ENCODE measurements around the gene KCNG2. TPM values are rescaled to one million over a fixed set of nuclear protein-coding genes. Genes with fewer than 3 reads are reported as not detected.

The KCNG2 gene
- total RNA-seq, 1 experiment from 2014 or later = not detected

DNA sequence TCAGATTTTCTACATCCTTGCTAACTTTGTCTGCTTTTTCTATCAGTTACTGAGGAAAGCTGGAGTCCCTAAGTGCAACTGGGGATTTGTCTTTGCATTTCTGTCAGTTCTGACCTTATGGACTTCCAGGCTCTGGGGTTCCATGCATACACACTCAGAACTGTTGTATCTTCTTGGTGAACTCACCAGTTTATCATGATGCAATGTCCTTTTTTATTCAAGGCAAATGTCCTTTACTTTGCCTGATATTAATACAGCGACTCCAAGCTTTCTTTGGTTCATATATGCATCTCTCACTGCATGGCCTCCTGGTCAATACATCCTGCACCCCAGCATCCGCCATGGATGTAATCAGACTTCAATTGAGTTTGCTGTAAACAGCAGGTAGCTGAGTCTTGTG lies 109.0 kb downstream of the KCNG2 start:
- H2AFZ ChIP-seq = no peak overlapping the region
- no peak for DNase-seq
- no peaks in the 10 kb centered on the region for H3K9me2 ChIP-seq (ENCODE audit: insufficient read depth)
- no peaks in the 10 kb centered on the region for H4K20me1 ChIP-seq (ENCODE audit: insufficient read depth)
- H3K9me3 ChIP-seq (ENCODE audit: insufficient read depth, low read depth) = no peaks in the 10 kb centered on the region
- no TSS peak for BruUV-seq (replicated peaks)
- no peak overlapping the region for H3K4me3 ChIP-seq
- CTCF ChIA-PET = no interaction called here
- intact Hi-C loops (cut with micrococcal nuclease; ENCODE audit: unreplicated experiment) = no loop called here
- no peaks in the 10 kb centered on the region for H3K4me1 ChIP-seq (replicated peaks; ENCODE audit: insufficient read depth)
- H3F3A ChIP-seq (ENCODE audit: insufficient read depth, low read depth) = no peaks in the 10 kb centered on the region
- H3K27ac ChIP-seq = no peak overlapping the region
- H3K27me3 ChIP-seq (ENCODE audit: insufficient read depth, low read depth) = no peaks in the 10 kb centered on the region
- TF ChIP-seq, protein P1, sequence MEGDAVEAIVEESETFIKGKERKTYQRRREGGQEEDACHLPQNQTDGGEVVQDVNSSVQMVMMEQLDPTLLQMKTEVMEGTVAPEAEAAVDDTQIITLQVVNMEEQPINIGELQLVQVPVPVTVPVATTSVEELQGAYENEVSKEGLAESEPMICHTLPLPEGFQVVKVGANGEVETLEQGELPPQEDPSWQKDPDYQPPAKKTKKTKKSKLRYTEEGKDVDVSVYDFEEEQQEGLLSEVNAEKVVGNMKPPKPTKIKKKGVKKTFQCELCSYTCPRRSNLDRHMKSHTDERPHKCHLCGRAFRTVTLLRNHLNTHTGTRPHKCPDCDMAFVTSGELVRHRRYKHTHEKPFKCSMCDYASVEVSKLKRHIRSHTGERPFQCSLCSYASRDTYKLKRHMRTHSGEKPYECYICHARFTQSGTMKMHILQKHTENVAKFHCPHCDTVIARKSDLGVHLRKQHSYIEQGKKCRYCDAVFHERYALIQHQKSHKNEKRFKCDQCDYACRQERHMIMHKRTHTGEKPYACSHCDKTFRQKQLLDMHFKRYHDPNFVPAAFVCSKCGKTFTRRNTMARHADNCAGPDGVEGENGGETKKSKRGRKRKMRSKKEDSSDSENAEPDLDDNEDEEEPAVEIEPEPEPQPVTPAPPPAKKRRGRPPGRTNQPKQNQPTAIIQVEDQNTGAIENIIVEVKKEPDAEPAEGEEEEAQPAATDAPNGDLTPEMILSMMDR (conservative IDR thresholded peaks at IDR 0.05) = no peak
- no peak for TF ChIP-seq EZH2 (IDR thresholded peaks at IDR 0.05; ENCODE audit: low read depth)
- POLR2A ChIA-PET (ENCODE audit: unreplicated experiment) = no interaction called here
- H3K79me2 ChIP-seq (ENCODE audit: low read depth) = no peaks in the 10 kb centered on the region
- no peaks in the 10 kb centered on the region for H3K36me3 ChIP-seq (ENCODE audit: low read depth)
- H3K4me2 ChIP-seq = no peak overlapping the region

DNA sequence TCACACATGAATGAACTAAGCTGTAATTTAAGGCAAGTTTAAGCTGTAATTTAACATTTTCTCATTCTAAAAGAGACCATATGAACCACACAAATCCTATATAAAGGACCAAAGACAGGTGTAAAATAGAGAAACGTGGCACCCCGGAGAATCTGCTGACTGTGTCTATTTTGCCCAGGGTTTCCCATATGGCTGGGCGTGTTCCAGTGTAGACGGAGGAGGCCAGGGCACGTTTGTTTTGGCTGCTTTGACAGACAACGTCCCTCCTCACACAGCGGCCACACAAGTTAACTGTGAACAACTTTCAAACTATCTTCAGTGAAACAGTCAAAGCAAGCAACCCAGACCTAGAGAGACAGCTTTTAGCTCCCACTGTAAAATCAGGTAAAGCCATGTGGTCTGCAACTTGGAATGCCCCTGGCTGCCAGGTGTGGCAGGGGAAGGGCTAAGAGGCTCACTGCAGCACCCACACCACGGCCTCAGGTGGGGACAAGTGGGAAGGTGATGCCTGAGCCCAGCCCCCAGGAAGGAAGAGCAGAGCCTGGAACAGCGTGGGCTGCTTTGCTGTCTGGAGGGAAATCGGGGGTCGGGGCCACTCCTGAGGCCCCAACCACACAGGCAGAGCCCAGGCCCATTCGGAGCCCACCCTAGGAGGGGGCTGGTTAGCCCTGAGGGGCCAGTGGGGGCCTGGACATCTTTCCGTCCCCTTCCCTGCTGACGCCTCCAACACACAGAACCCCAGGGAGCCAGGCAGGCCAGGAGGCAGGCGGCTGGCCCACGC lies 113.0 kb downstream of the KCNG2 start:
- no peak overlapping the region for H2AFZ ChIP-seq
- DNase-seq = no peak
- H3K27me3 ChIP-seq (ENCODE audit: insufficient read depth, low read depth) = no peaks in the 10 kb centered on the region
- intact Hi-C loops (cut with micrococcal nuclease; ENCODE audit: unreplicated experiment) = no loop called here
- no peaks in the 10 kb centered on the region for H3K9me2 ChIP-seq (ENCODE audit: insufficient read depth)
- H3K4me1 ChIP-seq (replicated peaks; ENCODE audit: insufficient read depth) = no peaks in the 10 kb centered on the region
- no peak overlapping the region for H3K4me3 ChIP-seq
- H3F3A ChIP-seq (ENCODE audit: insufficient read depth, low read depth) = no peaks in the 10 kb centered on the region
- H3K36me3 ChIP-seq (ENCODE audit: low read depth) = no peaks in the 10 kb centered on the region
- no peak overlapping the region for H3K4me2 ChIP-seq
- ChIA-PET CTCF (no interaction called here), POLR2A (ENCODE audit: unreplicated experiment) (no interaction called here)
- TF ChIP-seq, protein P1 (conservative IDR thresholded peaks at IDR 0.05) = no peak
- TF ChIP-seq EZH2 (IDR thresholded peaks at IDR 0.05; ENCODE audit: low read depth) = no peak
- no TSS peak for BruUV-seq (replicated peaks)
- no peaks in the 10 kb centered on the region for H3K9me3 ChIP-seq (ENCODE audit: insufficient read depth, low read depth)
- no peaks in the 10 kb centered on the region for H3K79me2 ChIP-seq (ENCODE audit: low read depth)
- no peaks in the 10 kb centered on the region for H4K20me1 ChIP-seq (ENCODE audit: insufficient read depth)
- H3K27ac ChIP-seq = no peak overlapping the region

DNA sequence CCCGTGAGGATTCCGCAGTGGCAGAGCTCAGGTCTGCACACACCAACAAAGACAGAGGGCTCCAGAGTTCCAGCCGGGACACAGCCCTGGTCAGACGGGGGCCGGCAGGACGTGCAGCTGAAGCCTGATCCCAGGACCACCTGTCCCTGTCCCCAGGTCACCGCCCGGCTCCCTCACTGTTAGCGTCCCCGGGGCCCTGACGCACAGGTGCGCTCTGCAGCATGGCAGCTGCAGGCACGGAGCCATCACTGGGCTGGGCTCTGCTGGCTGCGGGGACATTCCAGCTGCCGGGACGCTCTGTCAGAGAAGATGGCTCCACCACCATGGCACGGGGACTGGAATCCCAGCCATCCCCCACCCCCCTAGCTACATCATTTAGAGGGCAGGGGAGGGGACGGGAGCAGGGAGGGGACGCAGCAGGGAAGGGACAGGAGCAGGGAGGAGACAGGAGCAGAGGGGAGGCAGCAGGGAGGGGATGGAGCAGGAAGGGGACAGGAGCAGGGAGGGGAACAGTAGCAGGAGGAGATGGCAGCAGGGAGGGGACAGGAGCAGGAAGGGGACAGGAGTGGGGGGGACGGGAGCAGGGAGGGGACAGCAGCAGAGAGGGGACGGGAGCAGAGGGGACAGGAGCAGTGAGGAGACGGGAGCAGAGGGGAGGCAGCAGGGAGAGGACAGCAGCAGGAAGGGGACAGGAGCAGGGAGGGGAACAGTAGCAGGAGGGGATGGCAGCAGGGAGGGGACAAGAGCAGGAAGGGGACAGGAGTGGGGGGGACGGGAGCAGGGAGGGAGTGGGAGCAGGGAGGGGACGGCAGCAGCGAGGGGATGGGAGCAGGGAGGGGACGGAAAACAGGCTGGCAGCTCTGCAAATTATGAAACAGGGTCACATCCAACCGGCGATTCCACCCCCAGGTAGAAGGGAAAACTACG lies 113.9 kb downstream of the KCNG2 start:
- no peaks in the 10 kb centered on the region for H3K27me3 ChIP-seq (ENCODE audit: insufficient read depth, low read depth)
- H3K36me3 ChIP-seq (ENCODE audit: low read depth) = no peaks in the 10 kb centered on the region
- H2AFZ ChIP-seq = no peak overlapping the region
- POLR2A ChIA-PET (ENCODE audit: unreplicated experiment) = no interaction called here
- no peak overlapping the region for H3K4me3 ChIP-seq
- no peaks in the 10 kb centered on the region for H3K79me2 ChIP-seq (ENCODE audit: low read depth)
- H3K4me2 ChIP-seq = no peak overlapping the region
- CTCF ChIA-PET = no interaction called here
- no peak overlapping the region for H3K27ac ChIP-seq
- H3K9me3 ChIP-seq (ENCODE audit: insufficient read depth, low read depth) = no peaks in the 10 kb centered on the region
- no peaks in the 10 kb centered on the region for H3K9me2 ChIP-seq (ENCODE audit: insufficient read depth)
- H3F3A ChIP-seq (ENCODE audit: insufficient read depth, low read depth) = no peaks in the 10 kb centered on the region
- no peak for TF ChIP-seq EZH2 (IDR thresholded peaks at IDR 0.05; ENCODE audit: low read depth)
- TF ChIP-seq, protein P1 (conservative IDR thresholded peaks at IDR 0.05) = no peak
- H3K4me1 ChIP-seq (replicated peaks; ENCODE audit: insufficient read depth) = no peaks in the 10 kb centered on the region
- BruUV-seq (replicated peaks) = no TSS peak
- DNase-seq = no peak
- intact Hi-C loops (cut with micrococcal nuclease; ENCODE audit: unreplicated experiment) = no loop called here
- no peaks in the 10 kb centered on the region for H4K20me1 ChIP-seq (ENCODE audit: insufficient read depth)
